HepG2 (cell line): ENCODE measurements around the gene CHN2. TPM values are rescaled to one million over a fixed set of nuclear protein-coding genes. Genes with fewer than 3 reads are reported as not detected.

ENCODE experiments used
- BRD4 ChIP-seq: sonication (generic); formaldehyde crosslinking; IDR thresholded peaks from 2 replicates; pipeline ENCODE4 v1.4.0; 2020; ENCODE audit warnings: missing genetic modification reagents
- CBX2 ChIP-seq, 2 experiments: fragments of 200-600 bp in 1 of 2; sonication (generic); formaldehyde crosslinking in 1 of 2; IDR thresholded peaks; 2 replicates each; pipeline versions ENCODE4 v1.7.0 to v1.8.1; 2018 to 2022; ENCODE audit warnings: low read depth in 2 of 2, low read length in 1 of 2, mild to moderate bottlenecking in 1 of 2, missing genetic modification reagents in 1 of 2
- ESRRA ChIP-seq: sonication (generic); formaldehyde crosslinking; IDR thresholded peaks from 2 replicates; pipeline ENCODE4 v1.5.1; 2020; ENCODE audit warnings: mild to moderate bottlenecking, low read depth, missing genetic modification reagents
- GFI1 ChIP-seq: sonication (generic); formaldehyde crosslinking; IDR thresholded peaks from 2 replicates; pipeline ENCODE4 v1.5.0; 2020; ENCODE audit warnings: missing genetic modification reagents, mild to moderate bottlenecking, borderline replicate concordance
- JUN ChIP-seq: sonication (generic); formaldehyde crosslinking; IDR thresholded peaks from 2 replicates; pipeline ENCODE4 v1.4.0; 2020; ENCODE audit warnings: mild to moderate bottlenecking, missing genetic modification reagents
- KMT2B ChIP-seq: IDR thresholded peaks from 2 replicates; pipeline ENCODE4 v1.6.1; 2016; ENCODE audit warnings: missing genetic modification reagents, missing compliant biosample characterization
- PCBP1 ChIP-seq: fragments of 200-400 bp; formaldehyde crosslinking; IDR thresholded peaks from 2 replicates; pipeline ENCODE4 v1.6.1; 2017; ENCODE audit warnings: mild to moderate bottlenecking, low read depth, low read length, borderline replicate concordance
- REXO4 ChIP-seq: sonication (generic); formaldehyde crosslinking; IDR thresholded peaks from 2 replicates; pipeline ENCODE4 v1.8.0; 2022; ENCODE audit warnings: missing genetic modification reagents, mild to moderate bottlenecking, borderline replicate concordance
- RFX1 ChIP-seq: fragments of 450-650 bp; IDR thresholded peaks from 2 replicates; pipeline ENCODE4 v1.6.1; 2017
- STAG1 ChIP-seq: sonication (generic); formaldehyde crosslinking; IDR thresholded peaks from 2 replicates; pipeline ENCODE4 v1.4.0; 2020; ENCODE audit warnings: missing genetic modification reagents
- XBP1 ChIP-seq: sonication (generic); formaldehyde crosslinking; IDR thresholded peaks from 2 replicates; pipeline ENCODE4 v1.5.0; 2020; ENCODE audit warnings: missing genetic modification reagents
- ZFP37 ChIP-seq: sonication (generic); formaldehyde crosslinking; IDR thresholded peaks from 2 replicates; pipeline ENCODE4 v1.4.0; 2020; ENCODE audit warnings: missing genetic modification reagents, borderline replicate concordance
- ZNF138 ChIP-seq: sonication (generic); formaldehyde crosslinking; IDR thresholded peaks from 2 replicates; pipeline ENCODE4 v1.5.0; 2020; ENCODE audit warnings: mild to moderate bottlenecking, low read depth, missing genetic modification reagents
- ZNF432 ChIP-seq: sonication (generic); formaldehyde crosslinking; IDR thresholded peaks from 2 replicates; pipeline ENCODE4 v1.5.0; 2020; ENCODE audit warnings: missing genetic modification reagents, mild to moderate bottlenecking, borderline replicate concordance
- ZNF672 ChIP-seq: sonication (generic); formaldehyde crosslinking; IDR thresholded peaks from 2 replicates; pipeline ENCODE4 v1.8.1; 2022; ENCODE audit warnings: missing genetic modification reagents
- ZNF737 ChIP-seq: sonication (generic); formaldehyde crosslinking; IDR thresholded peaks from 2 replicates; pipeline ENCODE4 v1.5.0; 2020; ENCODE audit warnings: missing genetic modification reagents, mild to moderate bottlenecking, borderline replicate concordance
- polyA plus RNA-seq, 8 experiments: library from polyadenylated mRNA; depleted of rRNA in 3 of 8; stranded (reverse) in 7 of 8; unstranded in 1 of 8; fragments of >200 nt; fragmentation: Illumina TruSeq in 4 of 8; extraction: Trizol in 4 of 8; gene quantifications; 2 replicates each; pipeline versions ENCODE4 v1.2.1 to v1.2.3, GENCODE V29; 2011 to 2016; ENCODE audit warnings: low read depth in 4 of 8, missing spikeins in 1 of 8, mixed read lengths in 1 of 8; ENCODE audit not compliant: insufficient read depth in 1 of 8
- total RNA-seq, 5 experiments: library from RNA; depleted of rRNA; stranded (reverse); fragments of >200 nt; fragmentation: Illumina TruSeq; extraction: Trizol; gene quantifications; 2 replicates each; pipeline ENCODE4 v1.2.3, GENCODE V29; 2016; ENCODE audit warnings: low read depth in 1 of 5
- TF ChIP-seq, protein P1 (sequence below): IDR thresholded peaks from 2 replicates; pipeline ENCODE4 v1.6.1; 2016; ENCODE audit warnings: control low read depth
- TF ChIP-seq, protein P2 (sequence below): sonication (generic); formaldehyde crosslinking; IDR thresholded peaks from 2 replicates; pipeline ENCODE4 v1.9.0; 2022; ENCODE audit warnings: low read depth, missing genetic modification reagents
- TF ChIP-seq, protein P3 (sequence below): sonication (generic); formaldehyde crosslinking; IDR thresholded peaks from 2 replicates; pipeline ENCODE4 v1.5.0; 2020; ENCODE audit warnings: missing genetic modification reagents
- TF ChIP-seq, protein P4 (sequence below): sonication (generic); formaldehyde crosslinking; IDR thresholded peaks from 2 replicates; pipeline ENCODE4 v1.8.1; 2023; ENCODE audit warnings: mild to moderate bottlenecking, missing genetic modification reagents
- TF ChIP-seq, protein P5 (sequence below): sonication (generic); formaldehyde crosslinking; IDR thresholded peaks from 2 replicates; pipeline ENCODE4 v1.8.0; 2022; ENCODE audit warnings: mild to moderate bottlenecking, missing genetic modification reagents, moderate library complexity
- TF ChIP-seq, protein P6 (sequence below): sonication (generic); formaldehyde crosslinking; IDR thresholded peaks from 2 replicates; pipeline ENCODE4 v1.4.0; 2020; ENCODE audit warnings: mild to moderate bottlenecking, missing genetic modification reagents

Gene CHN2
- total and polyA plus RNA-seq, 2 of the 13 experiments (the other 11 are each of a cell fraction or from before 2014, with no cell fraction given) = 23.5 to 30.5 TPM

GRCh38 chr7:29146057-29146706, 48.4 kb upstream of the CHN2 start, which contains the start of gene CPVL (continued):
- TF ChIP-seq ZFP37 (CRISPR knock-in tag) (no peak), STAG1 (peak; percentile 19; the same call in 1 of the 2 replicates), ZNF737 (CRISPR knock-in tag) (no peak), KMT2B (CRISPR knock-in tag) (peak; percentile 70; the same call in 1 of the 2 replicates), CBX2 (IDR thresholded peaks at IDR 0.05; ENCODE audit: low read depth, low read length) (no peak), CBX2 (CRISPR knock-in tag; IDR thresholded peaks at IDR 0.05; ENCODE audit: low read depth) (no peak), JUN (no peak), BRD4 (CRISPR knock-in tag) (peak; percentile 43; the same call in 1 of the 2 replicates), ZNF432 (CRISPR knock-in tag) (no peak), RFX1 (no peak), GFI1 (CRISPR knock-in tag) (no peak), XBP1 (CRISPR knock-in tag) (no peak), ESRRA (CRISPR knock-in tag) (no peak), REXO4 (no peak), PCBP1 (no peak), ZNF672 (no peak), ZNF138 (CRISPR knock-in tag) (0 out of 2 replicates have a peak, but pooled peaks have one; percentile 57)
- TF ChIP-seq, protein P1, sequence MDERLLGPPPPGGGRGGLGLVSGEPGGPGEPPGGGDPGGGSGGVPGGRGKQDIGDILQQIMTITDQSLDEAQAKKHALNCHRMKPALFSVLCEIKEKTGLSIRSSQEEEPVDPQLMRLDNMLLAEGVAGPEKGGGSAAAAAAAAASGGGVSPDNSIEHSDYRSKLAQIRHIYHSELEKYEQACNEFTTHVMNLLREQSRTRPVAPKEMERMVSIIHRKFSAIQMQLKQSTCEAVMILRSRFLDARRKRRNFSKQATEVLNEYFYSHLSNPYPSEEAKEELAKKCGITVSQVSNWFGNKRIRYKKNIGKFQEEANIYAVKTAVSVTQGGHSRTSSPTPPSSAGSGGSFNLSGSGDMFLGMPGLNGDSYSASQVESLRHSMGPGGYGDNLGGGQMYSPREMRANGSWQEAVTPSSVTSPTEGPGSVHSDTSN (CRISPR knock-in tag) = no peak
- TF ChIP-seq, protein P2, sequence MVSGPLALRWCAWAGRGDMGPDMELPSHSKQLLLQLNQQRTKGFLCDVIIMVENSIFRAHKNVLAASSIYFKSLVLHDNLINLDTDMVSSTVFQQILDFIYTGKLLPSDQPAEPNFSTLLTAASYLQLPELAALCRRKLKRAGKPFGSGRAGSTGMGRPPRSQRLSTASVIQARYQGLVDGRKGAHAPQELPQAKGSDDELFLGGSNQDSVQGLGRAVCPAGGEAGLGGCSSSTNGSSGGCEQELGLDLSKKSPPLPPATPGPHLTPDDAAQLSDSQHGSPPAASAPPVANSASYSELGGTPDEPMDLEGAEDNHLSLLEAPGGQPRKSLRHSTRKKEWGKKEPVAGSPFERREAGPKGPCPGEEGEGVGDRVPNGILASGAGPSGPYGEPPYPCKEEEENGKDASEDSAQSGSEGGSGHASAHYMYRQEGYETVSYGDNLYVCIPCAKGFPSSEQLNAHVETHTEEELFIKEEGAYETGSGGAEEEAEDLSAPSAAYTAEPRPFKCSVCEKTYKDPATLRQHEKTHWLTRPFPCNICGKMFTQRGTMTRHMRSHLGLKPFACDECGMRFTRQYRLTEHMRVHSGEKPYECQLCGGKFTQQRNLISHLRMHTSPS = peak; percentile 68
- TF ChIP-seq, protein P3, sequence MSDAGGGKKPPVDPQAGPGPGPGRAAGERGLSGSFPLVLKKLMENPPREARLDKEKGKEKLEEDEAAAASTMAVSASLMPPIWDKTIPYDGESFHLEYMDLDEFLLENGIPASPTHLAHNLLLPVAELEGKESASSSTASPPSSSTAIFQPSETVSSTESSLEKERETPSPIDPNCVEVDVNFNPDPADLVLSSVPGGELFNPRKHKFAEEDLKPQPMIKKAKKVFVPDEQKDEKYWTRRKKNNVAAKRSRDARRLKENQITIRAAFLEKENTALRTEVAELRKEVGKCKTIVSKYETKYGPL = no peak
- TF ChIP-seq, protein P4, sequence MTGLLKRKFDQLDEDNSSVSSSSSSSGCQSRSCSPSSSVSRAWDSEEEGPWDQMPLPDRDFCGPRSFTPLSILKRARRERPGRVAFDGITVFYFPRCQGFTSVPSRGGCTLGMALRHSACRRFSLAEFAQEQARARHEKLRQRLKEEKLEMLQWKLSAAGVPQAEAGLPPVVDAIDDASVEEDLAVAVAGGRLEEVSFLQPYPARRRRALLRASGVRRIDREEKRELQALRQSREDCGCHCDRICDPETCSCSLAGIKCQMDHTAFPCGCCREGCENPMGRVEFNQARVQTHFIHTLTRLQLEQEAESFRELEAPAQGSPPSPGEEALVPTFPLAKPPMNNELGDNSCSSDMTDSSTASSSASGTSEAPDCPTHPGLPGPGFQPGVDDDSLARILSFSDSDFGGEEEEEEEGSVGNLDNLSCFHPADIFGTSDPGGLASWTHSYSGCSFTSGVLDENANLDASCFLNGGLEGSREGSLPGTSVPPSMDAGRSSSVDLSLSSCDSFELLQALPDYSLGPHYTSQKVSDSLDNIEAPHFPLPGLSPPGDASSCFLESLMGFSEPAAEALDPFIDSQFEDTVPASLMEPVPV (CRISPR knock-in tag) = no peak; the same call in 1 of the 2 replicates
- TF ChIP-seq, protein P5, sequence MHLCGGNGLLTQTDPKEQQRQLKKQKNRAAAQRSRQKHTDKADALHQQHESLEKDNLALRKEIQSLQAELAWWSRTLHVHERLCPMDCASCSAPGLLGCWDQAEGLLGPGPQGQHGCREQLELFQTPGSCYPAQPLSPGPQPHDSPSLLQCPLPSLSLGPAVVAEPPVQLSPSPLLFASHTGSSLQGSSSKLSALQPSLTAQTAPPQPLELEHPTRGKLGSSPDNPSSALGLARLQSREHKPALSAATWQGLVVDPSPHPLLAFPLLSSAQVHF = no peak
- TF ChIP-seq, protein P6, sequence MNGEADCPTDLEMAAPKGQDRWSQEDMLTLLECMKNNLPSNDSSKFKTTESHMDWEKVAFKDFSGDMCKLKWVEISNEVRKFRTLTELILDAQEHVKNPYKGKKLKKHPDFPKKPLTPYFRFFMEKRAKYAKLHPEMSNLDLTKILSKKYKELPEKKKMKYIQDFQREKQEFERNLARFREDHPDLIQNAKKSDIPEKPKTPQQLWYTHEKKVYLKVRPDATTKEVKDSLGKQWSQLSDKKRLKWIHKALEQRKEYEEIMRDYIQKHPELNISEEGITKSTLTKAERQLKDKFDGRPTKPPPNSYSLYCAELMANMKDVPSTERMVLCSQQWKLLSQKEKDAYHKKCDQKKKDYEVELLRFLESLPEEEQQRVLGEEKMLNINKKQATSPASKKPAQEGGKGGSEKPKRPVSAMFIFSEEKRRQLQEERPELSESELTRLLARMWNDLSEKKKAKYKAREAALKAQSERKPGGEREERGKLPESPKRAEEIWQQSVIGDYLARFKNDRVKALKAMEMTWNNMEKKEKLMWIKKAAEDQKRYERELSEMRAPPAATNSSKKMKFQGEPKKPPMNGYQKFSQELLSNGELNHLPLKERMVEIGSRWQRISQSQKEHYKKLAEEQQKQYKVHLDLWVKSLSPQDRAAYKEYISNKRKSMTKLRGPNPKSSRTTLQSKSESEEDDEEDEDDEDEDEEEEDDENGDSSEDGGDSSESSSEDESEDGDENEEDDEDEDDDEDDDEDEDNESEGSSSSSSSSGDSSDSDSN = peak; percentile 65
